Measurements from ENCODE around the gene P2RY2. TPM values are rescaled to one million over a fixed set of nuclear protein-coding genes. Genes with fewer than 3 reads are reported as not detected.

The P2RY2 gene
- total and polyA plus RNA-seq, 2 experiments from 2014 or later, result 0.63 to 1.6 TPM

- Histone ChIP-seq H3K27ac (ENCODE audit: low read depth) (no peak overlapping the region), H3K4me2 (no peak overlapping the region), H3K36me3 (ENCODE audit: insufficient read depth) (no peaks in the 10 kb centered on the region), H3K79me2 (replicated peaks; ENCODE audit: insufficient read depth) (no peaks in the 10 kb centered on the region), H4K20me1 (replicated peaks; ENCODE audit: insufficient read depth) (no peaks in the 10 kb centered on the region), H3K4me1 (ENCODE audit: insufficient read depth) (0 out of 2 replicates have a peak, but pooled peaks cover 4% of the 10 kb centered on the region), H3K4me3 (no peak overlapping the region), H3K27me3 (ENCODE audit: insufficient read depth) (no peaks in the 10 kb centered on the region), H3K9me2 (ENCODE audit: insufficient read depth) (no peaks in the 10 kb centered on the region; the same call in 1 of the 2 replicates), H2AFZ (no peak overlapping the region), H3F3A (replicated peaks; ENCODE audit: low read depth) (no peaks in the 10 kb centered on the region)
- no peaks in the 10 kb centered on the region; the same call in 2 of the 3 replicates for H3K9me3 Mint-ChIP-seq
- H3K4me1 Mint-ChIP-seq, result no peaks in the 10 kb centered on the region; the same call in 2 of the 3 replicates
- no peak for DNase-seq (ENCODE audit: low spot score)
- peaks cover 10% of the 10 kb centered on the region for H3K27me3 Mint-ChIP-seq (ENCODE audit: insufficient read depth, low read depth, poor library complexity)
- no peak for TF ChIP-seq EZH2 (IDR thresholded peaks at IDR 0.05; ENCODE audit: low read depth, unreplicated experiment)
- no peak for TF ChIP-seq NANOG (IDR thresholded peaks at IDR 0.05; ENCODE audit: borderline replicate concordance)
- no peak for TF ChIP-seq REST (IDR thresholded peaks at IDR 0.05; ENCODE audit: unreplicated experiment)
- no peak for TF ChIP-seq ZNF331 (CRISPR knock-in tag; IDR thresholded peaks at IDR 0.05; ENCODE audit: low read depth)
- TF ChIP-seq ZNF114 (CRISPR knock-in tag; IDR thresholded peaks at IDR 0.05), result no peak
- no peak for TF ChIP-seq ZNF462 (CRISPR knock-in tag; IDR thresholded peaks at IDR 0.05)
- no peak for TF ChIP-seq CTCF (conservative IDR thresholded peaks at IDR 0.05; ENCODE audit: low read depth in 2 of 2)
- no peak for TF ChIP-seq ETS1 (IDR thresholded peaks at IDR 0.05)
- no peaks in the 10 kb centered on the region for H3K36me3 Mint-ChIP-seq (ENCODE audit: low read depth)
- no peak for ATAC-seq
- no peak overlapping the region for H3K27ac Mint-ChIP-seq
- no peak overlapping the region for H3K4me3 Mint-ChIP-seq
Observed at GRCh38 chr11:73281796-73282660, 63.9 kb downstream of the P2RY2 start.

Measured in GM23338 (cell line).